ENCODE data around the gene SF3B6. TPM values are rescaled to one million over a fixed set of nuclear protein-coding genes. Genes with fewer than 3 reads are reported as not detected.
"Not testable (repeated sequence)": the region's sequence is repeated elsewhere in the genome, so short reads cannot be mapped to it uniquely, and the experiment has no call there.

The SF3B6 gene
- total RNA-seq, 1 donor from 2014 or later, result 89.5 TPM

- H3K9me3 Mint-ChIP-seq, result peaks cover 26% of the 10 kb centered on the region
- DNase-seq (ENCODE audit: low read depth, low spot score), result no peak
- H3K36me3 Mint-ChIP-seq (ENCODE audit: low read depth), result peaks cover 46% of the 10 kb centered on the region
- H3K4me3 Mint-ChIP-seq, result no peak overlapping the region
- H3K27ac Mint-ChIP-seq (ENCODE audit: unreplicated experiment), result no peak overlapping the region
- H3K27me3 Mint-ChIP-seq (ENCODE audit: low read depth), result no peaks in the 10 kb centered on the region
- no peaks in the 10 kb centered on the region for H3K4me1 Mint-ChIP-seq
- TF ChIP-seq CTCF (conservative IDR thresholded peaks at IDR 0.05), result no peak
Measured at GRCh38 chr2:24104110-24104650, 28.1 kb upstream of the SF3B6 start.

- no peak overlapping the region for H3K4me3 Mint-ChIP-seq
- H3K27me3 Mint-ChIP-seq (ENCODE audit: low read depth), result no peaks in the 10 kb centered on the region
- no peak for TF ChIP-seq CTCF (conservative IDR thresholded peaks at IDR 0.05)
- H3K36me3 Mint-ChIP-seq (ENCODE audit: low read depth), result peaks cover 53% of the 10 kb centered on the region
- no peak for DNase-seq (ENCODE audit: low read depth, low spot score)
- H3K9me3 Mint-ChIP-seq, result peaks cover 27% of the 10 kb centered on the region
- no peak overlapping the region for H3K27ac Mint-ChIP-seq (ENCODE audit: unreplicated experiment)
- H3K4me1 Mint-ChIP-seq, result no peaks in the 10 kb centered on the region
Measured at GRCh38 chr2:24102677-24103076, 26.6 kb upstream of the SF3B6 start.

- Mint-ChIP-seq H3K27me3 (ENCODE audit: low read depth) (no peaks in the 10 kb centered on the region), H3K4me1 (no peaks in the 10 kb centered on the region), H3K9me3 (peaks cover 23% of the 10 kb centered on the region), H3K27ac (ENCODE audit: unreplicated experiment) (no peak overlapping the region), H3K4me3 (no peak overlapping the region), H3K36me3 (ENCODE audit: low read depth) (peaks cover 51% of the 10 kb centered on the region)
- DNase-seq (ENCODE audit: low read depth, low spot score), result no peak
- TF ChIP-seq CTCF (conservative IDR thresholded peaks at IDR 0.05), result no peak
Measured at GRCh38 chr2:24101992-24102391, 25.9 kb upstream of the SF3B6 start.

GRCh38 chr2:24100732-24101131 is 24.6 kb upstream of the SF3B6 start:
- H3K4me3 Mint-ChIP-seq; H3K4me1 Mint-ChIP-seq; H3K27me3 Mint-ChIP-seq (ENCODE audit: low read depth); H3K27ac Mint-ChIP-seq (ENCODE audit: unreplicated experiment); DNase-seq (ENCODE audit: low read depth, low spot score): not testable (repeated sequence)
- peaks cover 15% of the 10 kb centered on the region for H3K9me3 Mint-ChIP-seq
- peaks cover 52% of the 10 kb centered on the region for H3K36me3 Mint-ChIP-seq (ENCODE audit: low read depth)

- not testable (repeated sequence) for H3K4me3 Mint-ChIP-seq; H3K27me3 Mint-ChIP-seq (ENCODE audit: low read depth); DNase-seq (ENCODE audit: low read depth, low spot score); H3K27ac Mint-ChIP-seq (ENCODE audit: unreplicated experiment); H3K4me1 Mint-ChIP-seq
- Mint-ChIP-seq H3K9me3 (peaks cover 12% of the 10 kb centered on the region), H3K36me3 (ENCODE audit: low read depth) (peaks cover 38% of the 10 kb centered on the region)
Measured at GRCh38 chr2:24095171-24095677, 19.1 kb upstream of the SF3B6 start.

- DNase-seq (ENCODE audit: low read depth, low spot score); H3K27ac Mint-ChIP-seq (ENCODE audit: unreplicated experiment); H3K4me3 Mint-ChIP-seq; H3K27me3 Mint-ChIP-seq (ENCODE audit: low read depth); H3K4me1 Mint-ChIP-seq; H3K9me3 Mint-ChIP-seq: not testable (repeated sequence)
- H3K36me3 Mint-ChIP-seq (ENCODE audit: low read depth), result peaks cover 28% of the 10 kb centered on the region
Measured at GRCh38 chr2:24093270-24093669, 17.1 kb upstream of the SF3B6 start.

GRCh38 chr2:24088821-24089359 is 12.8 kb upstream of the SF3B6 start:
- Mint-ChIP-seq H3K4me3 (no peak overlapping the region), H3K27me3 (ENCODE audit: low read depth) (no peaks in the 10 kb centered on the region), H3K9me3 (no peaks in the 10 kb centered on the region), H3K4me1 (peaks cover 12% of the 10 kb centered on the region), H3K36me3 (ENCODE audit: low read depth) (peaks cover 3% of the 10 kb centered on the region), H3K27ac (ENCODE audit: unreplicated experiment) (no peak overlapping the region)
- no peak for DNase-seq (ENCODE audit: low read depth, low spot score)
- no peak for TF ChIP-seq CTCF (conservative IDR thresholded peaks at IDR 0.05)

All from neural crest cell (in vitro differentiated cells).